Midbrain (tissue), 1 donor: Measurements from ENCODE around the gene DNAJB14.

Source experiments
- DNase-seq: peaks from one replicate; lab custom pipeline; 2025; lab: John Stamatoyannopoulos, UW

Gene DNAJB14

DNA sequence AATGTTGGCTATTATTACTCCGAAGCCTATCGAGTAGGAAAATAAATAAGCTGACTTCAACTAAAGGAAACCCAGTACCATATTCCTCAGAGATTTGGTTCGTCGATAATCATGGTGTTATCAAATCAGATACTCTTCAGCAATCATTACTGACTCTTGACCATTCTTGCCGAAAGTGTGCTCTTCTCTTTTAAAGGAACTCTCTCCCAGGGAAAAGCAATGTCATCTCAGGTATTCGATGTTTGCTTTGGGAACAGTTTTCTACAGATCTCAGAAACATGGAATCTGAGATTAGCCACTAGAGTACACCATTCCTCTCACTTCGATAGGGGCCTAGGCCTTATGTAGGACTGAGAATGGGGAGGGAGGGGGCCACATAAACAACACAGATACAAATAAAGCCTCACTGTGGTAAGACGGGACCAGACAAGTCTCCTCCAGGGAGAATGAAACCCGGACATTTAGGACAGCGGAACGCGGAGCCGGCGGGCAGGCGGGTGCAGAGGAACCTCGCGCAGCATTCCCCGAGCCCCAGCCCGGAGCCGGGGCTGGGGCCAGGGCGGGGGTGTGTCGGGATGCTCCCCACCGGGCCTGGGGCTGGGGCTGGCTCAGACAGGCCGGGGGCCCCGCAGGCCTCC lies 581 bp downstream of the DNAJB14 start:
- DNase-seq: peak; percentile 24

DNA sequence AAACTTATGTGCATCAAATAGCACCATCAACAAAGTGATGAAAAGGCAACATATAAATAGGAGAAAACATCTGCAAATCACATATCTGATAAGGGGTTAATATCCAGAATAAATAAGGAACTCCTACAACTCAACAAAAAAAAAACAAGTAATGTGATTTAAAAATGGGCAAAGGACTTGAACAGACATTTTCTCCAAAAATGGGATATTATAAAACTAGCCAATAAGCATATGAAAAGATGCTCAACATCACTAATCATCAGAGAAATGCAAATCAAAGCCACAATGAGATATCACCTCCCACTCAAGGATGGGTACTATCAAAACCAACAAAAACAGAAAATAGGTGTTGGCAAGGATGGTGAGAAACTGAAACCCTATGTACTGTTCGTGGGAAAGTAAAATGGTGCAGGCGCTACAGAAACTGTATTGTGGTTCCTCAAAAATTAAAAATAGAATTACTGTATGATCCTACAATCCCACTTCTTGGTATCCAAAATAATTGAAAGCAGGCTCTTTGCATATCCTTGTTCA lies 2.4 kb downstream of the DNAJB14 start:
- no peak for DNase-seq

DNA sequence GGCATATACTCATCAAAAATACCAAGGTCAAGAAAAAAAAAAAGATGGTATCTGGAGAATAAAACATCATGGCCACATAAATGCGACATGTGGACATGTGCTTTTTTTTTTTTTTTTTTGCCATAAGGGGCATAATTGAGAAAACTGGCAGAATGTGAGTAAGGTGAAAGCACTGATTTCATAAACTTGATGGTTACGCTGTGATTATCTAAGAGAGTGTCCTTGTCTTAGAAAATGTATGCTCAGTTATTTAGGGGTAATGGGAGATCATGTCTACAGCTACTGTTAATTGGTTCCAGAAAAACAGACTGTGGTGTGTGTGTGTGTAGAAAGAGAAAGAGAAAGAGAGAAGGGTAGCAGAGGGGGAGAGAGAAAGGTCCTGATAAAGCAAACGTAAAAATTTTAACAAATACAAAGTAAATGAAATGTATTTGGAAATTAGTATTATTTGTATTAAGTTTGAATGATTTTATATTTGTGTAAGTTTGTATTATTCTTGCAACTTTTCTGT lies 8.1 kb downstream of the DNAJB14 start:
- DNase-seq: no peak

DNA sequence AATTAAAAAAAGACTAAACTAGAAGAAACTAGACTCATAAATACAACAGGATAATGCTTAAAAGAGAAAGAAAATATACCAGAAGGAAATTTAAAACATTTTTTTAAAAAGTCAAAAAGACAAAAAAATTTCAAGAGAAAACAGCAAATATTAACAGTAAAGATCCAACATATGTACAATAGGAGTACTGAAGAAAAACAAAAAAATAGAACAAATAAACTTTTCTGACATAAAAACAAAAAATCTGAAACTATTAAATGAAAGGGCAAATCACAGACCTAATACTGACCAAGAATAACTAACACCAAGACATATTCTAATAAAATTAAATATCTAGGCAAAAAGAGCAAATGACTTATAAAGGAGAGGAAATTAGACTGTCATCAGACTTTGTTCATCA lies 11.5 kb downstream of the DNAJB14 start:
- no peak for DNase-seq

DNA sequence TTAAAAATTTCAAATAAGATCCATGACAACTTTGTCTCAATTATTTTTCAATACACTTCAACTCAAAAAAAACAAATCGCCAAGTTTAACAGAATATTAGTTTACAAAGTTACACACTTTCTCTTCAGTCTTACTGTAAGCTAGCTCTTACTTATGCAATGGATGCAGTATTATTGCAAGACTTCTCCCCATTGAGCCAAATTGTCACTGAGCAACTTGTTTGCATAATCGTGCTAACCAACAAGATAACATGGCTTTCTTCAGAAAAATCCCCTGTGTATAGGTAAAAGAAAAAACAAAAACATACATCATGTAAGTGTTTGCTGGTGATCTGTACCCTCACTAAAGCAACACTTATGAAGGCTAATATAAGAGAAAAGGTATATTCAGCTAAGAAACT lies 18.9 kb downstream of the DNAJB14 start:
- no peak for DNase-seq

DNA sequence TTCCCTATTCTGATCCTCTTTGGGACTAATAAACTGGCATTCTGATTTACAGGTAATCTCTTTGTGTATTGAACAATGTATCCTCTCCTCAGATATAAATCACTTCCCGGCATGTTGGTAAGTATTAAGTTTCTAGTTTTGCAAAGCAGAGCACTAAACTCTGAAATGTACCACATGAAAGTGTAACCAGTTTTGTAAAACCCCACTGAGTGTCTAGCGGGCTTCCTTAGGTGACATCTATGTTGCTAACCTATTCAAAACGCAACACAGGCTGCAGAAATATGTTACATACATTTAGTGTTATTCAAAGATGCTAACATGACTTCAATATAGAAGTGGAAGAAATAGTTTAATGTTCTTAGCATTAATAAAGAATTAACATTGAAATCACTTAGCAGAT lies 25.2 kb downstream of the DNAJB14 start:
- DNase-seq: no peak

DNA sequence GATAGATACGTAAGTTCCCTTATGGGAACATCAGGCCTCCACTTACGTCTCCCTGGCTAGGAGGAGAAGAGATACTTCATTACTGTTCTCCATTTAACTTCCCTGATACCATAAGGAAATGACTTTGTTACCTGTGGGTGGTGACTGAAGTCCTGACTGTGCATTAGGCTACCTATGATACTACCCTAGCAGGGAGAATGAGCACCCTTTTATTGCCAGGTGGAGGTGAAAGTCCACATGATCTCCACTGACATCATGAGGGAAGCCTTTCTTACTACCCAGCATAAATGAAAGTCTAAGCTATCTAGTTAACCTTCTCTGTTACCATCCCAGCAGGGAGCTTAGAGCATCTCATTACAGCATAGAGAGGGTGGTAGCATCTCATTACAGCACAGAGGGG lies 27.8 kb downstream of the DNAJB14 start:
- no peak for DNase-seq

DNA sequence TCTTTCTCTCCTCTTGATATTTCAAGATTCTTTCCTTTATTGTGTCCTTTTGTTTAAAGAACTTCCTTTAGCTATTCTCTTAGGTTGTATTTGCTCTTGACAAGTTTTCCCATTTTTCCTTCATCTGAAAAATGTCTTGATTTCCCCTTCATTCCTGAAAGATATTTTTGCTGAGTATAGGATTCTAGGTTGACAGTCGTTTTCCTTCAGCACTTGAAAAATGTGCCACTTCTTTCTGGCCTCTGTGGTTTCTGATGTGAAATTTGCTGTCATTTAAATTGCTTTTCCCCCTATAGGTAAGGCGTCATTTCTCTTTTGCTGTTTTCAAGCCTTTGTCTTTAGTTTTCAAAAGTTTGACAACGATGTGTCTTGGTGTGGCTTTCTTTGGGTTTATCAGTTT lies 28.8 kb downstream of the DNAJB14 start:
- no peak for DNase-seq

DNA sequence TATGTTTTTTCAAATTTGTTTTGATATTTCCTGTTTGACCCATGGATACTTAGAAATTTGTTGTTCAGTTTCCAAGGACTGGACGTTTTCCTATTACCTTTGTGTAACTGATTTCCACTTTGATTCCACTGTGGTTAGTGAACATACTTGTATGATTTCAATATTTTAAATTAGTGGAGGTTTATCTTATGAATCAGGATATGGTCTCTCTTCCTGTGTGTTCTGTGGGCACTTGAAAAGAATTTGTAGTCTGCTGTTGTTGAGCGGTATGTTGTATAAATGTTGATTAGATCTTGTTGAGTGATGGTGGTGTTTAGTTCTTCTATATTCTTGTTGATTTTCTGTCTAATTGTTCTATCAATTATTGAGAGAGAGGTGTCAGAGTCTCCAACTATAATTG lies 31.0 kb downstream of the DNAJB14 start:
- no peak for DNase-seq

DNA sequence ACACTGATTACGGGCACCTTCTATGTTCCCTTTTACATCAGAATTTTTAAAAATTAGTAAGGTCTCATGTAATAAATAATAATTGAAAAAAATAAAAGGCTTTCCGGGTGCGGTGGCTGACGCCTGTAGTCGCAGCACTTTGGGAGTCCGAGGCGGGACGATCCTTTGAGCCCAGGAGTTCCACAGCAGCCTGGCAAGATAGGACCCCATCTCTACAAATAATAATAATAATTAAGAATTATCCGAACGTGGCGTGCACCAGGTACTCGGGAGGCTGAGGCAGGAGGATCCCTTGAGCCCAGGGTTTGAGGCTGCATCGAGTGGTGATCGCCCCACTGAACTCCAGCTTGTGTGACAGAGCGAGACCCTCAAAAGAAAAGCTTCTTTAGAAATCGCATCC lies 51.4 kb downstream of the DNAJB14 start:
- no peak for DNase-seq

DNA sequence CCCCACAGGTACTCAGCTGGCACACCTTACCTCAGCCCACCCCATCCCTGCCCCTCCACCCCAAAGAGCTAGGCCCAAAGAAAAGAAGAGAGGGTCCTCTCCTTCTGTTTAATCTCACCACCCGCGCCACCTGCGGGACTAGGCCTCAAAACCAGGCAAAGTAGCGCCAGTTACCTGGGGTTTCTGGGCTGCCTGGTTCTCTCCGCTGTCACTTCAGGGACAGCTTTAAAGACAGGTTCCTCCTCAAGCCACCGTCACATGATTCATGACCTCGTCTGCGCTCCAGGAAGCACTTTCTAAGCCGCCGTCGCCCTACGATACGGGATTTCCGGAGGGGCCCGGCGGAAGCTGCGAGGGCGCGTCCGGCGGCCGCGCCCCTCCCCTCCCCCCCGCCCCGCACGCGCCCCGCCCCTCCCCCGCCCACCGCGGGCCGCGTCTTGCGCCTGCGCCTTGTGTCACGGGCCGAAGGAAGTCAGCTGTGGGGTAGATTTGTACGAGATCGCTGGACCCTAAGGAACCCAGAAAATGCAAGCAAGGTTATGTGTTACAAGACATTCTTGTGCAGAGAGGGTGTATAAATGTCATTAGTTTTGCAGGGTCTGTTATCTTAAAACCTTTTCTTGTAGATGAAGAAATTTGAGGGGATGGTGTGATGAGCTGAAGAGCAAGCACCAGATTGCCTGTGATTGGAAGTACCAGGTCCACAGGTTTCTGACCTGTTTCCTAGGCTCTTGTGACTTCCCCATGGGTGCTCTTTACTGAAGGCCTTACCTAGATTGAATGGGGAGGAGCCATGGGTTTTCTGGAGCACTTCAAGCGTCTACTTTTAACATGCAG lies 52.0 kb downstream of the DNAJB14 start, which contains the start of gene LAMTOR3:
Gene LAMTOR3 (minus strand): TSS at position 267 of the 837 bp plus-strand sequence. CDS start 464 bp downstream, outside the sequence.
- peak; percentile 95 for DNase-seq

DNA sequence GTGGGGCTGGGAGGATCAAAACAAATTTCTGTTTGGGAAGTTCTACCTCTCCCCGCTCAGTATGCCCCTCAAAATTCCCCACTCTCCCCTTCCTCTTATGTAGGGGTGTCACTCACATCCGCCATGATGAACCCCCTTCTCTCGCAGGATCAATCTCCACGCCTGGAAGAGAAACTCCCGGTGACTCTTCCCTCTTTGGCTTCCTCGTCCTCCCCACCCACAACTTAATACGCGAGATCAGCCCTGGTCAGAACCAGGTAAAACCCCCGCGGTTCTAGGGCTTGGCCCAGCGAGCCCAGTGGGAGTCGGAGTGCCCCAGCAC lies 52.6 kb downstream of the DNAJB14 start:
- no peak for DNase-seq

DNA sequence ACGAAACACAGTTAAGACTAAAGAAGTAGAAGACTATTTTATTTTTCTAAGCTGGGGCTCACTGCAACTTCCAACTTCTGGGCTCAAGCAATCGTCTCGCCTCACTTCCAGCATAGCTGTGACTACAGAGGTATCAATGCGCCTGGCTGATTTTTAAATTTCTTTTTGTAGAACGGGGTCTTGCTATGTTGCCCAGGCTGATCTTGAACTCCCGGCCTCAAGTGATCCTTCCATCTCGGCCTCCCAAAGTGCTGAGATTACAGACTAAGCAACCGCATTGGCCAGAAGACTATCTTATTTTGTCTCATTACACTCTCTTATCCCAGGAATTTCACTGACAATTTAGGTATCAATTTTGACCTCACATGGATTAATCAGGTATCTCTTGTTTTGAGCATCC lies 53.4 kb downstream of the DNAJB14 start:
- no peak for DNase-seq

DNA sequence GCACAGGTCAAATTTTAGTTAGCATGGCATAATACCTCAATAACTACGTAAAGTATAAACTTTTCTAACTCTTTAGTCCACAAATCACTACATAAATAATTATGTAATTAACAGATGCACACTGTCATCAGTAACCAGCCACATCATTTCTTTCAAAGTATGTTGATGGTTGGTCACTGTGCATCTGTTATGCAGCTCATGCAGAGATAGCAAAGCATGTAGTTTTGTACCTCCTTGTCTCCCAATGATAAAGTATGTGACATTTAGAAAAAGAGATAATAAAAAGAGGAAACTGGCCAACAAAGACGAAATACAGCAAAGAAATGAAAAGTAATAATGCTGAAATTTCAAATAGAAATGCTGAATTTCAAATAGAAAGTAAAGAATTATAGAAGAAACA lies 55.1 kb downstream of the DNAJB14 start:
- no peak for DNase-seq

DNA sequence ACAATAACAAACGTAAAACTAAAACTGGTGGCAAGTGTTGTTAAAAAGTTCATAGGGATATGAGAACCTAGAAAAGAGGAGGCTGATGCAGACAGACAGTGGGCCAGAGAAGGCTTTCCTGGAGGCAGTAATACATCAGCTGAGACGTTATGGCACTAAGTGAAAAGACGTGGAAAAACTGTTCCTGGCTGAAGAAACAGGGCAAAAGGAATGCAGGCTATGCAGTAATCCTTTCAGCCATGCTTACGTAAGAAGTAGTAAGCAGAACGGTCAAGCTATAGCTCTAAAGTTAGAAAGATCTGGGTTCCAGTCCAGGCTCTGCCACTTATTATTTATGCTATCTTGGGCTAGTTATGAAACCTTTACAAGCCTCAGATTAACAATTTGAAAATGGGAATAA lies 58.6 kb downstream of the DNAJB14 start:
- no peak for DNase-seq

DNA sequence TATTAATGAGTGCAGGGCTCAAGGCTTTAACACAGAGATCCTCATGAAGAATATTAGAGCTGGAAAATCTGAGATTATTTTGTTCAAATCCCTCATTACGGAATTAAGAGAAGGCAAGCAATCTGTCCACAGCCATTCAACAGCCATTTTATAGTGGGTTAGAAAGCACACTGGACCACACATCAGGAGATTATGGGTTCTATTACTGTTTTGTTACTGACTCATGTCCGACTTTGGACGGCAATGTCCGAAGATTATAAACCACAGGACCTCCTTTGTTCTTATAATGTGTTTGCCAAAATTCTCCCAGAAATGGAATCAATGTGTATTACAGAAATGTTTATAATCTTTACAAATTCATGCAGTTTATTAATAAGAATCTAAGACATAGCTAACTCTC lies 60.3 kb downstream of the DNAJB14 start:
- no peak for DNase-seq

DNA sequence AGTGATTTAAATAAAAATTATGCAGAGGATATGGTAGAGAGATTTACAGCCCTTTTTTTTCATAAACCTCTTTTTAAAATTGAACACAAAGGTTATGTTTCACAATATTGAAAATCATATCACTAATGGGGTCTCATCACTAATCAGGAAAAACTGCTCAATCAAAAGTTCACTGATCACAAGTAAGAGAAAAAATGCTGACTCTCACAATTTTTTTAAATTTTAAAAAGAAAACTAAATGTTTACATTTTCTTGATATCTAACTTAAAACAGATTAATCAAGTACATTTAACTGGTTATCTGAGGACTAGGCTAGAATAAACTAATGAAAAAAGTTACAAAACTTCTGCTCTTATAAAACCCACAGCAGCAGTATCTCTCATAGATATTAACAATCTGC lies 60.7 kb downstream of the DNAJB14 start:
- DNase-seq: no peak

DNA sequence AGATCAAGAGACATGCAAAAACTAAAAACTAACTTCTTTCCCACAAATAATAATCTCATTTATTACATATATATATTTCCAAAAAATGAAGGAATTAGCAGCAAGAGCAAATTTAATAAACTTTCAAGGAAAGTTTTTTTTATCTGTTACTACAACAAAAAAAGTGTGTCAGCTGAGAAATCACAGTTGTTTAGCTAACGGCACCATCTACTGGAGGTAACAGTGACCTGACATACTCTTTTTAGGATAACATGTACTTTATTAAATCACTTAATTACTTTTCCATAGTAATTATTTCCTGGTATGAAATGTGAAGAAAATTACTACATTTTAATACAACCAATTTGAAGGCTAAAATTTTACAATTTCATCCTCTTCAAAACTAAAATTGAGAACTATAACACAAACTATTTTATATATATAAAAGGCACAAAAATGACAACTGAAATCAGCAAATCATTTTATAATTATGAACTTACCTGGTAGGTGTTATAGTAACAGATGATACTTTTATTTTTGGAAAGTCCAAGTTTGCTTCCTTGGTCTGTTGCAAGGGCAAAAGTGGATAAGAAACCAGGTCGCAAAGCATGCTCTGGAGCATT lies 61.3 kb downstream of the DNAJB14 start:
- DNase-seq: peak; percentile 19

DNA sequence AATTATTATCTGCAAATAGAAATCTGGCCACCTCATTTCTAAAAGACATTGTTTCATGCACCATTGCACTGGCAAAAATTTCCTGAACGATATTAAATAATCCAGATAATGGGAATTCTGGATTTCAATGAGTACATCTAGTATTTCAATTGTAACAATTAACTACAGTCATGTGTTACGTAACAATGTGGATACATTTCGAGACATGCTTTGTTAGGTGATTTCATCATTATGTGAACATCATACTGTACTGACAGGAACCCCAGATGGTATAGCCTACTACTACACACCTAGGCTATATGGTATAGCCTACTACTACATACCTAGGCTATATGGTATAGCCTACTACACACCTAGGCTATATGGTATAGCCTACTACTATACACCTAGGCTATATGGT lies 67.0 kb downstream of the DNAJB14 start:
- no peak for DNase-seq

DNA sequence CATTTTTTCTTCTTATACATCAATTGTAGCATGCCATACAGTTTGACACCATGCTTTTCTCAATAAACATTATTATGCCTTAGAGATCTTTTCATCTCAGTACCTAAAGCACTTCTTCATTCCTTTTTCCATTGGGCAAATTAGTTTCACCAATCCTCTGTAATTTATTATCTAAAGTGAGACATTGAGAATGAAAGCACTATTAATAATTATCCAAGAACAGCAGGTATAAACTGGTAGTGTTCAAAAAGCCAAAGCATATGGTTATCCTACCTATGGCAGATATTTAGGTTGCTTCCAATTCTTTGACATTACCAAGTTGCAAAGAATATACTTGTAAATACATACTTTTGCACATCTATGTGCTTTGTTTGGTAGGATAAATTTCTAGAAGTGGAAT lies 67.8 kb downstream of the DNAJB14 start:
- no peak for DNase-seq

DNA sequence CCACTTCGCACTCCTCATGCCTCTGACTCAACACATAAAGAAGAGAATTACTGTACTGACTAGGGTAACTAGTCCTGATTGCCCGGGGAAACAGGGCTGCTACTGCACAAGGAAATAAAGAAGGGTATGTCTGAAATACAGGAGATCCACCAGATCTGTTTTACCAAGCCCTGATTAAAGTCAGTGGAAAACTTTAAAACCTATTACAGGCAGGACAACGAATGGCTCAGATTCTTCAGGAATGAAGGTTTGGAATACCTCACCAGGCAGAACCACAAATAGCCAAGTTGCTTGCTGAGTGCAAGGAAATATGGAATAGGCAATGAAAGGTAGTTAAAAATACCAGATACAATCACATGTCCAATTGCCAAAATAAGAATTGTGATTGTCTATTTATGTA lies 69.5 kb downstream of the DNAJB14 start:
- no peak for DNase-seq

DNA sequence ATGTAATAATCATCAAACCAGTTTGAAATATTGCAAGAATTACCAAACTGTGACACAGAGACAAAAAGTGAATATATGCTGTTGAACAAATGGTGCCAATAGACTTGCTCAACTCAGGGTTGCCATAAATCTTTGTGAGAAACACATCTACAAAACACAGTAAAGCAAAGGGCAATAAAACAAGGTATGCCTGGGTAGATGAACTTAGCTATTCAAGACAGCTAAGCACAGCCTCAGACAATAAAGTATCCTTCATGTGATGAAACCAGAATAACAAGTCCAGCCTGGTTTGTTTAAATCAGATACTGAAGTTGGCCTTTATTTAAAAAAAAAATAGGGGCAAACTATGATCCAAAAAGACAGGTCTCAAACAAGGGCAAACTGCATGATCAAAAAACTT lies 71.3 kb downstream of the DNAJB14 start:
- DNase-seq: no peak

DNA sequence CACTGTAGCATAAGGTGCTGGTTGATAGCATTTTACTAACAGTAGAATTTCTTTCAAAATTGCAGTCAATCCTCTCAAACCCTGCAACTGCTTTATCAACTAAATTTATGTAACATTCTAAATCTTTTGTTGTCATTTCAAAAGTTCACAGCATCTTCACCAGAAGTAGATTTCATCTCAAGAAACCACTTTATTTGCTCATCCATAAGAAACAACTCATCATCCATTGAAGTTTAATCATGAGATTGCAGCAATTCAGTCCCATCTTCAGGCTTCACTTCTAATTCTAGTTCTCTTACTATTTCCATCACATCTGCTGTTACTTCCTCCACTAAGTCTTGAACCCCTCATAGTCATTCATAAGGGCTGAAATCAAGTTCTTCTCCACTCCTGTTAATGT lies 73.8 kb downstream of the DNAJB14 start:
- no peak for DNase-seq
